Measurements from ENCODE around the gene HOXC11. TPM values are rescaled to one million over a fixed set of nuclear protein-coding genes. Genes with fewer than 3 reads are reported as not detected.

HOXC11 gene
- total RNA-seq, 1 experiment from 2014 or later = 2.2 TPM

DNA sequence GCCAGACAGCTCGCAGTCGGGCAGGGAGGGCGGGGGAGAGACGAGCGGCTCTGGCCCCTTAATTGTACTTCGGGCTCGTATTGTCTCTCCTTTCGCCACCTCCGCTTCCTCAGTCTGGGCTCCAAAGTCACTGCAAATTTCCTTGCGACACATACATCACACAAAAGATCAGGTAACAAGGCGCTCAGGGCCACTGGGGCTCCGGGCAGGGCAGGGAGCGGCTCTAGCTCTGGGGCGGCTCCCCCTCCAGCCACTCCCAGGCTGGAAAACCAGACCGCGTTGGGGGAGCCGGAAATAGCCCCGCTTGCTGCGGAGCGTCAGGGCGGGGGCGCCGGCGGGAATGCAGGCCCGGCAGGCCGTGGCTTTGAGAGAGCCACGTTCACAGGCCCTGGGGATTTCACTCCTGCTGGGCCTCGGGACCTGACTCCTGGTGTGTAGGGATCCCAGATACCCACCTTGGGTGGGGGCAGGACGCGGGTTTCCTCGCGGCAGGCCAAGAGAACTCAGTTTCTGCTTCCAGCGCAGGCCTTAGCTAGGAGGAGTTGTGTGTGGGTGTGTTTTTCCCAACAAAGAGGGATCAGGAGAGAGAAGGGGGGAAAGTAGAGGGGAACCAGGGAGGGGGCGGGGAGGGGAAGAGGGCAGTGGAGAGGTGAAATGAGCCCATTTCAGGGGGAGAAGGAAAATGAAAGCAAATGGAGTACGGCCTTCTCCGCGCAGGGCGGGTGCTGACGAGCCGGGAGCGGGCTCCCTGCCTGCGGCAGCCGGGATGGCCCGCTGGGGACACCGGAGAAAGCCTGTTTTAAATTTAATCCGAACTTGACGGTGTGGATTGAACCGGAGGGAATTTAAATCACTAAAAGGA lies 22.7 kb downstream of the HOXC11 start:
- H3K9me3 Mint-ChIP-seq (ENCODE audit: unreplicated experiment) = no peaks in the 10 kb centered on the region
- H3K27ac Mint-ChIP-seq (ENCODE audit: unreplicated experiment) = peak overlapping the region; percentile 97
- POLR2A ChIA-PET = interaction anchor here (0.6 kb wide), 2 partner anchors 13 to 55 kb away, joined by 3 to 4 read pairs; partner anchors contain the start of gene HOXC8
- peak; percentile 79 to 80 for DNase-seq
- H3K4me1 Mint-ChIP-seq (ENCODE audit: low read depth, unreplicated experiment) = peaks cover 1% of the 10 kb centered on the region
- no peaks in the 10 kb centered on the region for H3K27me3 ChIP-seq (replicated peaks; ENCODE audit: control insufficient read depth, insufficient read depth, low read length)
- TF ChIP-seq, protein P1, sequence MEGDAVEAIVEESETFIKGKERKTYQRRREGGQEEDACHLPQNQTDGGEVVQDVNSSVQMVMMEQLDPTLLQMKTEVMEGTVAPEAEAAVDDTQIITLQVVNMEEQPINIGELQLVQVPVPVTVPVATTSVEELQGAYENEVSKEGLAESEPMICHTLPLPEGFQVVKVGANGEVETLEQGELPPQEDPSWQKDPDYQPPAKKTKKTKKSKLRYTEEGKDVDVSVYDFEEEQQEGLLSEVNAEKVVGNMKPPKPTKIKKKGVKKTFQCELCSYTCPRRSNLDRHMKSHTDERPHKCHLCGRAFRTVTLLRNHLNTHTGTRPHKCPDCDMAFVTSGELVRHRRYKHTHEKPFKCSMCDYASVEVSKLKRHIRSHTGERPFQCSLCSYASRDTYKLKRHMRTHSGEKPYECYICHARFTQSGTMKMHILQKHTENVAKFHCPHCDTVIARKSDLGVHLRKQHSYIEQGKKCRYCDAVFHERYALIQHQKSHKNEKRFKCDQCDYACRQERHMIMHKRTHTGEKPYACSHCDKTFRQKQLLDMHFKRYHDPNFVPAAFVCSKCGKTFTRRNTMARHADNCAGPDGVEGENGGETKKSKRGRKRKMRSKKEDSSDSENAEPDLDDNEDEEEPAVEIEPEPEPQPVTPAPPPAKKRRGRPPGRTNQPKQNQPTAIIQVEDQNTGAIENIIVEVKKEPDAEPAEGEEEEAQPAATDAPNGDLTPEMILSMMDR (IDR thresholded peaks at IDR 0.05; ENCODE audit: insufficient read depth in 1 of 2, low read depth in 1 of 2, low read length in 1 of 2, severe bottlenecking in 1 of 2, unreplicated experiment in 1 of 2) = no peak
- peaks cover 6% of the 10 kb centered on the region for H3K4me1 ChIP-seq
- H3K4me3 Mint-ChIP-seq (ENCODE audit: unreplicated experiment) = peak overlapping the region; percentile 89
- no peaks in the 10 kb centered on the region for H3K9me3 ChIP-seq
- H3K36me3 ChIP-seq (ENCODE audit: control insufficient read depth, insufficient read depth, low read length) = no peaks in the 10 kb centered on the region
- intact Hi-C loops (cut with micrococcal nuclease; ENCODE audit: unreplicated experiment) = no loop called here
- H3K4me3 ChIP-seq (ENCODE audit: low read depth, low read length) = peak overlapping the region; percentile 63
- BruUV-seq (replicated peaks) = no TSS peak
- CTCF ChIA-PET = interaction anchor here (0.6 to 1.8 kb wide), 10 partner anchors 10 to 357 kb away, joined by 3 to 9 read pairs (median 4); partner anchors contain the start of gene HOXC10
- no peaks in the 10 kb centered on the region for H3K27me3 Mint-ChIP-seq (ENCODE audit: insufficient read depth, unreplicated experiment)
- H3K36me3 Mint-ChIP-seq (ENCODE audit: insufficient read depth, unreplicated experiment) = peaks cover 14% of the 10 kb centered on the region

GRCh38 chr12:53996240-53997203 lies 23.6 kb downstream of the HOXC11 start:
- no peaks in the 10 kb centered on the region for H3K4me1 Mint-ChIP-seq (ENCODE audit: low read depth, unreplicated experiment)
- Histone ChIP-seq H3K4me1 (peaks cover 6% of the 10 kb centered on the region), H3K36me3 (ENCODE audit: control insufficient read depth, insufficient read depth, low read length) (no peaks in the 10 kb centered on the region), H3K27me3 (replicated peaks; ENCODE audit: control insufficient read depth, insufficient read depth, low read length) (no peaks in the 10 kb centered on the region), H3K4me3 (ENCODE audit: low read depth, low read length) (peak overlapping the region; percentile 63), H3K9me3 (no peaks in the 10 kb centered on the region)
- peak overlapping the region; percentile 89 for H3K4me3 Mint-ChIP-seq (ENCODE audit: unreplicated experiment)
- TSS peak; percentile 39 for BruUV-seq (replicated peaks)
- no peaks in the 10 kb centered on the region for H3K9me3 Mint-ChIP-seq (ENCODE audit: unreplicated experiment)
- ChIA-PET CTCF (interaction anchor here (1.4 to 1.8 kb wide), 4 partner anchors 11 to 205 kb away, joined by 3 to 9 read pairs (median 6); partner anchors contain the start of gene HOXC10), POLR2A (no interaction called here)
- H3K27ac Mint-ChIP-seq (ENCODE audit: unreplicated experiment) = peak overlapping the region; percentile 97
- intact Hi-C loops (cut with micrococcal nuclease; ENCODE audit: unreplicated experiment) = no loop called here
- TF ChIP-seq, protein P1 (IDR thresholded peaks at IDR 0.05; ENCODE audit: insufficient read depth in 1 of 2, low read depth in 1 of 2, low read length in 1 of 2, severe bottlenecking in 1 of 2, unreplicated experiment in 1 of 2) = no peak
- no peaks in the 10 kb centered on the region for H3K27me3 Mint-ChIP-seq (ENCODE audit: insufficient read depth, unreplicated experiment)
- DNase-seq = no peak
- peaks cover 14% of the 10 kb centered on the region for H3K36me3 Mint-ChIP-seq (ENCODE audit: insufficient read depth, unreplicated experiment)
